IPS-11a (cell line): ENCODE results near the gene FOXP2.
"Not testable (repeated sequence)": the region's sequence is repeated elsewhere in the genome, so short reads cannot be mapped to it uniquely, and the experiment has no call there.

Experiments used
- H3K4me3 ChIP-seq: one replicate; pipeline ENCODE4 v1.5.1; 2013; ENCODE audit warnings: low read depth, low read length, control low read depth

The FOXP2 gene

DNA sequence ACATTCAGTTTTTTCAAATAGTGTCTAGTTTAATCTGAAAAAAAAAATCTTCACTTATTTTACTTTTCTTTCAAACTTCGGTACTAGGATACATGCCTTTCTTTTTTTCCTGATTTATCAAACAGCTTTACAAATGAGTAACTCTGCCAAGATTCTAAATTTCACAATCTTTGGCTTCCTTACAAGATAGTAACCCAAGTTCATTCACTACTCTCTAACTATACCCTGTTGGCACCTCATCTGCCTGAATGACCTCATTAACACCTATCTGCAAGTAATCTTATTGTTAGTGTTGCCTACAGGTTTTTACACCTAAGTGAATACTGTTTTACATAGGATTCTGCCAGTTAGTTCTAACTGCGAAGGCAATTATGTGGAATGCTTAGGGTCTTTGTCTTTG is 159.8 kb downstream of the FOXP2 start:
- no peak overlapping the region for H3K4me3 ChIP-seq

DNA sequence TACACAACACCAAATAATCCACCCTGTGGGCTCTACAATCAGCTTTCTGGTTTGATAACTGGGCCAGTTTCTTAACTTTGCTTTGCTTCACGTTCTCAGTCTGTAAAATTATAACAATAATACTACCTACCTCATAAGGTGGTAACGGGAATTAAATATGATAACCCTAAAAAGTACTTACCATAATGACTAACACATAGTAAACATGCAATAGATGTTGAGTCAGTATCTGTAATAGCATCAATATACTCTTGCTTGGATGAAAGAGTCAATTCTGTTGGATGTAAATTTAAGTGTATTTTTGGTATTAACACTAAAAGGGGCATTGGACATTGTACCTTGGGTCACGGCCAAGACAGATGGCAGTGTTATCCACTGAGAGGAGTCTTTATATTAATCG is 160.5 kb downstream of the FOXP2 start:
- H3K4me3 ChIP-seq = no peak overlapping the region

DNA sequence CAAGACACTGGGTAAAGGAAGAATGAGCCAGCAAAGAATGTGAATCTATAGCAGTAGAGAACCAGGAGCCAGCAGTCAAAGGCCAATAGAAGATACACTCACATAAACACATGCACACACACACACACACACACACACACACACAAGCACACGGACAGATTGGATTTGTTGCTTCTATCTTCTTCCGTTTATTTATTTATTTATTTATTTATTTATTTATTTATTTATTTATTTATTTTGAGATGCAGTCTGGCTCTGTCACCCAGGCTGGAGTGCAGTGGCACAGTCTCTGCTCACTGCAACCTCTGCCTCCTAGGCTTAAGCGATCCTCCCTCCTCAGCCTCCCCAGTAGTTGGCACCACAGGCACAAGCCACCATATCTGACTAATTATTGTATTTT is 166.3 kb downstream of the FOXP2 start:
- not testable (repeated sequence) for H3K4me3 ChIP-seq

DNA sequence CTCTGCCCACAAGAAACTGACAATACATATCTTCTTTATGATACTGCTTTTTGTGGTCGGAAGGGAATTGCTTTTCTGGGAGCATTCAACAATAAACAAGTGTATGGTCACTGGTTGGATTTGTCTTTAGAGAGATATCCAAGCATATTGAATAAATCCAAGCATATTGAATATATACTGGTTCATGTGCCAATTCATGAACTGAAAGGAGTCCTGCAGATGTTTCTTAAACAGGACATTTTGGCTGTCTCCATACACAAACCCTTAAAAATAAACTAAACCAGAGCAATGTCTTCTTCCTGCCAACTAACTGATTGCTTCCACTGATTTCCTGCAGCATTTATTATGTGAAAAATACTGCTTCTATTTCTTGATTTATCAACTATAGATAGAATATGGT is 173.9 kb downstream of the FOXP2 start:
- H3K4me3 ChIP-seq = no peak overlapping the region

- H3K4me3 ChIP-seq = no peak overlapping the region
Observed at GRCh38 chr7:114589436-114589835, 174.8 kb downstream of the FOXP2 start.

DNA sequence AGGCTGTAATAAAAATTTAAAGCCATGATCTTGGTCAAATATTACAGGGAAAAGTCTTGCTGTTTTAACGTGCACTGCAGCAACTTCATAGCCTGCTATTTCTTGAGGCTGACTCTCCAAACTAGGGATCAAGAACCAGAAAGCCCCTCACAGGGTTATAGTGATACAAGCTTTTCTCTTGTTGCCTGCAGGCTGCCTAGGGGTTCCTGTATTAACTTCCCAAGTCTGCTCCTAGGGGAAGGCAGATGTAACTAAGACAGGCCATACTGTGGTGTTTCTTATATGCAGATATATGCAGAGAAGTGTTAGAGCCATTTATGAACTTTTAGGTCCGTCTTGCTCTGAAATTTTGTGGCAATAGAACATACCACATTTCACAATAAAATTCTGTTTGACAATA is 175.7 kb downstream of the FOXP2 start:
- H3K4me3 ChIP-seq = no peak overlapping the region

GRCh38 chr7:114598946-114599345 is 184.3 kb downstream of the FOXP2 start:
- H3K4me3 ChIP-seq = no peak overlapping the region

DNA sequence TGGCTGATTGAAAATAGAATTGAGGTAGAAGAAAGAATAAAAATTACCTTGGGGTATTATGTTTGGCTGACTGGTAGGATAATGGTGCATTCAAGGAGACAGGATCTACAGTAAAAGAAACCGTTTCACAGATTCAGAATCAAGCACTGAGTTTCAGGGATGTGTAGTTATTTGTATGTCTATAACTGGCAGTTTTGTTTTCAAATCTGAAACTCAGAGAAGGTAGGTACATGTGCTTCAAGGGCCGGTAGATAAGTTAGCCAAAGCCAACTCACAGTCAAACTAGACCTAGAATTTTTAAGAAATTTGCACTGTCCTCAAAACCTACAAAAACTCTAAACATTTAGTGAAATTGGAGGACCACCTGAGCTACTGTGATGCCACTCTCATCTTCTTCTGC is 191.5 kb downstream of the FOXP2 start:
- H3K4me3 ChIP-seq = no peak overlapping the region

DNA sequence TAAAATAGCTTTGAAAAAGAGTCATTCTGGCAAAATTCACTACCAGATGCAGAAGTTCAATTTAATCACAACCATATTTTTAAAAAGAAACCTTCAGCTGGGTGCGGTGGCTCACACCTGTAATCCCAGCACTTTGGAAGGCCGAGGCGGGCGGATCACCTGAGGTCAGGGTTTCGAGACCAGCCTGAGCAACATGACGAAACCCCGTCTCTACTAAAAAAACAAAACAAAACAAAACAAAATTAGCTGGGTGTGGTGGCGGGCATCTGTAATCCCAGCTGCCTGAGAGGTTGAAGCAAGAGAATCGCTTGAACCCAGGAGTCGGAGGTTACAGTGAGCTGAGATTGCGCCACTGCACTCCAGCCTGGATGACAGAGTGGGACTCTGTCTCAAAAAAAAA is 194.2 kb downstream of the FOXP2 start:
- not testable (repeated sequence) for H3K4me3 ChIP-seq

DNA sequence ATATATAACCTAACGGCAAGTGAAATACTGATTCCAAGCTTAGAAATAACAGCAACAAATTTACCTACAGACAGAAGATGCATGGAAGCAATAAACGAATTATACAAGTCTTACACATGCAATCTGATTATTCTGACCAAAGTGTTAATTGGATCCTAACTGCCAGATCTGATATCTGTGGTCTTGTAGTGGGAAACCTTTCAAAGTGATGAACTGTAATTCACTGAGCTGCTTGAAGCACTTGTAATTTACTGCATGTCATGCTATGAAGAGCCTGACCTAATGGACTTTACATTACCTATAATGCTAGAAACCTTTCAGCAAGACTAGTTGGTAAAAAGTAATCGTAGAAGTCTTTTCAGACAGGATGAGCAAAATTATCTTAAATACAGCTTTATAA is 205.6 kb downstream of the FOXP2 start:
- no peak overlapping the region for H3K4me3 ChIP-seq

DNA sequence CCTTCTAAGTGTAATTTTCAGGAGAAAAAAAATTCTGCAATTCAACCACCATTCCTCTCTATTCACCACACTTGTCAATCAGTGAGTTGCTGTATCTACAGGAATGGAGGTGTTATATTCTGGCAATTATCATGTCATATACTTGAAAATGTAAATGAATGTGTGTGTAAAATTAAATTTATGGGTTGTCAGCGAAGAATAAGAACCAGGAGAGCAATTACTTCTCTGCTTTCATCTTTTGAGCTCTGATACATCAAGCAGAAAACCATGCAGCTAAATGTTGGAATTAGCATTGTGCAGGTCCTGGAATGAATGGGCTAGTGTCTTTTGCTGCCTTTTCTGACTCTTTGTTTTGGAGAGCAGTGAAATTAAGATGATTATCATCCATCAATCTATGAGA is 207.6 kb downstream of the FOXP2 start:
- no peak overlapping the region for H3K4me3 ChIP-seq

DNA sequence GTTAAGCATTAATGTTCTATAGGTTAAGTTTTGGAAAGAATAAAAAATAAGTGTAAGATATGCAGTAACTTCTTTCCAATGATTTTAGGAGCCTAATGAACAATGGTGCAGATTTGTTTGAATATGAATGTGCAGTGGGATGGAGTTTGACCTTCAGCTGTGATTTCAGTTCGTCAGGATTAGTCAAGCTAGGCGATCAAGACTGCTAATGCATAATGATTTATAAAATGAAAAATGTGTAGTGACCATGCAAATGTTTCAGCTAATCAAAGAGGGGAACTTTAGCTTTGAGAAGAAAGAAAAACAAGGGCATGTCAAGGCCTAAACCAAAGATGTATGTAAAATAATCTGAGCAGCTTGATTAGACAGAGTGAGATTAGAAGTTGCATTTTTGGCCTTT is 208.5 kb downstream of the FOXP2 start:
- no peak overlapping the region for H3K4me3 ChIP-seq

GRCh38 chr7:114627231-114627630 is 212.6 kb downstream of the FOXP2 start:
- H3K4me3 ChIP-seq = no peak overlapping the region

- H3K4me3 ChIP-seq = no peak overlapping the region
Observed at GRCh38 chr7:114628362-114628761, 213.7 kb downstream of the FOXP2 start.

- H3K4me3 ChIP-seq = no peak overlapping the region
Observed at GRCh38 chr7:114629762-114630161, 215.1 kb downstream of the FOXP2 start.

GRCh38 chr7:114630201-114630990 is 215.8 kb downstream of the FOXP2 start:
- no peak overlapping the region for H3K4me3 ChIP-seq

DNA sequence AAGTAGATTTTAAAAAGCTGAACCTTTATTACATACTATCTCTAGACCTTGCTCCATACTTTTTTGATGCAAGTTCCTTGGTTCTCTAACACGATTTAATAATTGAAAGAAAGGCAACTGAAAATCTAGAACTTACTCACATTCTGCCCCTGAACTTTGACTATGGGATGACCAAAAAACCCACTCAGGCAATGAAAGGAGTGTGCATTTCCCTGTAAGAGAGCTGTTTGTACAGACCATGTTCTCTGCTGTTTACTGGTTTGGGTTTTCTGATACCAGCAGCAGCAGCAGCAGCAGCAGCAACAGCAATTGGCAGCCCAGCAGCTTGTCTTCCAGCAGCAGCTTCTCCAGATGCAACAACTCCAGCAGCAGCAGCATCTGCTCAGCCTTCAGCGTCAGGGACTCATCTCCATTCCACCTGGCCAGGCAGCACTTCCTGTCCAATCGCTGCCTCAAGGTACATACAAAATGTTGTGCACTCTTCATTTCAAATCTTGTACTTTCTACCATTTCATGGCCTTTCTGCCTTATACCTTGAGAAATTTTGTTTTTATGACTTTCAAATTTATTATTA is 216.7 kb downstream of the FOXP2 start:
- H3K4me3 ChIP-seq = no peak overlapping the region

- no peak overlapping the region for H3K4me3 ChIP-seq
Observed at GRCh38 chr7:114639451-114639850, 224.8 kb downstream of the FOXP2 start.

DNA sequence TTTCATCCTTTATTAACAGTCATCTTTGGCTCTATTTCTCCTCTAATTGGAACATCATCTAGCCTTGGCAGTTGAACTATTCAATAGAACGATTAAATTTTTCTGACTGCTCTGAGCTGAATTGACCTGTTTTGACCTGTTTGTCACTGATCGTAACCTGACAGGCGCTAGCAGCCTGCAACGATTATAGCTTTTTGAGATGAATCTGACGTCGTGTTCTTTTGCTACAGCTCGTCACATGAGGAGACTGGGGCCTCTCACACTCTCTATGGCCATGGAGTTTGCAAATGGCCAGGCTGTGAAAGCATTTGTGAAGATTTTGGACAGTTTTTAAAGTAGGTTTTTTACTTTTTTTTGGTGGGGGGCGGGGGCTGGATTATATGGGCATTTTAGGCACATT is 229.8 kb downstream of the FOXP2 start:
- H3K4me3 ChIP-seq = no peak overlapping the region

- no peak overlapping the region for H3K4me3 ChIP-seq
Observed at GRCh38 chr7:114645451-114645850, 230.8 kb downstream of the FOXP2 start.

GRCh38 chr7:114647518-114647917 is 232.9 kb downstream of the FOXP2 start:
- H3K4me3 ChIP-seq = no peak overlapping the region

DNA sequence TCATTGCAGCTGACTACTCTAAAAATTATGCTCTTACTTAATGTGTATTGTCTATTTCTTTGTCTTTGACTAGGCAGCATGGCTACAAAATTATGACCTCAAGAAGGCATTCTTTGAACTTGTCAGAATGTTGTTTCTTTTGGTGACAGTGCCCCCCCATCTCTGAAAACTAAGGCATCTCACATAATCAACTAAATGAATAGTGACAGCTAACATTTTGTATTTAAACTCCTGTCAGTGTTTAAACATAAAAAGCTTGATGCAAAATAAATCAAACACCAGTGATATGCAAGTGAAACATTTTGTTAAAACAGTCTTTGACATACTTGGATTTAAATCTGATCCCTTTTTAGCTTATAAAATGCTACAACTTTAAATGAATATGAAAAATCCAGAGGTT is 233.5 kb downstream of the FOXP2 start:
- no peak overlapping the region for H3K4me3 ChIP-seq

DNA sequence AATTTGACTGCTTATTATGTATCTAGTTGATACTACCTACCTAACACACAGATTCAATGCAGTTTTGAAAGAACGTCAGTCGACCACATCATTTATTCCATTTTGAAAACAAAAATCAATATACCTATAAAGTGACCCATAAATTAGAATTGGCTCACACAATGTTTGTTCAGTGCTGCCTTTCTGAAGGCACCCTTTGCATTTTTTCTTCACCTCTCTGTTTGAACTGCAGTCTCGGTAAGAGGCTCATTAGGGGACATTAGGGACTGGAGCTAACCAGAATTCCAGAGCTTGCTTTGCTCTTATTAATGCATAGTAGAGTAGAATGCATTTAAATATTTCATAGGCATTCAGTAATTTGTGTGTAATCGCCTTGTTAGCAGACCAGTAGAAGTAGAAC is 234.1 kb downstream of the FOXP2 start:
- no peak overlapping the region for H3K4me3 ChIP-seq
